Panc1 (cell line): ENCODE data around the gene TMEM208. TPM values are rescaled to one million over a fixed set of nuclear protein-coding genes. Genes with fewer than 3 reads are reported as not detected.

Experiments
- ATAC-seq: fragments of 200-7000 bp; cut with Tn5 transposase; 2 replicates; pipeline ENCODE4 v1.9.1; 2020; ENCODE audit warnings: mild to moderate bottlenecking, moderate library complexity
- BruUV-seq: library from RNA; stranded (reverse); fragments of 400-500 nt; replicated peaks from 2 replicates; lab custom pipeline; 2021; lab: Mats Ljungman, UMichigan
- CTCF ChIA-PET: fragments of 300-600 bp; sonication (Branson Sonifier 250); formaldehyde crosslinking; loops from one replicate; lab custom pipeline; 2022; ENCODE audit warnings: antibody characterized with exemption; lab: Charles Lee
- POLR2A ChIA-PET: fragments of 300-600 bp; sonication (Branson Sonifier 250); formaldehyde crosslinking; loops from one replicate; lab custom pipeline; 2022; ENCODE audit warnings: antibody characterized with exemption; lab: Charles Lee
- DNase-seq: peaks from one replicate; pipeline ENCODE4 v3.0.0-alpha.2; 2010; ENCODE audit warnings: low read depth, low spot score
- H3K27ac ChIP-seq: 2 replicates; pipeline ENCODE4 v1.5.1; 2011; ENCODE audit warnings: mild to moderate bottlenecking, low read length, inconsistent platforms
- H3K27me3 ChIP-seq: fragments of 200-500 bp; sonication (Bioruptor generic); 2 replicates; pipeline ENCODE4 v1.6.0; 2014; ENCODE audit warnings: low read length, inconsistent platforms; ENCODE audit not compliant: control insufficient read depth, insufficient read depth
- H3K36me3 ChIP-seq: fragments of 200-500 bp; sonication (Bioruptor generic); 2 replicates; pipeline ENCODE4 v1.5.1; 2014; ENCODE audit warnings: inconsistent platforms, mild to moderate bottlenecking, low read length, moderate library complexity; ENCODE audit not compliant: control insufficient read depth, insufficient read depth
- H3K4me1 ChIP-seq: 2 replicates; pipeline ENCODE4 v1.5.1; 2011; ENCODE audit warnings: inconsistent platforms, mild to moderate bottlenecking, low read length, moderate library complexity; ENCODE audit not compliant: control insufficient read depth, insufficient read depth
- H3K4me3 ChIP-seq, 2 experiments: 2 replicates each; pipeline ENCODE4 v1.5.1; 2011 to 2012; ENCODE audit warnings: low read depth in 2 of 2, low read length in 2 of 2, mild to moderate bottlenecking in 2 of 2, inconsistent platforms in 1 of 2, moderate library complexity in 1 of 2
- H3K9me3 ChIP-seq: fragments of 200-500 bp; sonication (Bioruptor generic); 2 replicates; pipeline ENCODE4 v1.5.1; 2014; ENCODE audit warnings: low read depth, mild to moderate bottlenecking, inconsistent platforms, low read length, moderate library complexity; ENCODE audit not compliant: control insufficient read depth, insufficient read depth
- POLR2AphosphoS5 ChIP-seq: IDR thresholded peaks from 2 replicates; pipeline ENCODE4 v1.6.1; 2012; ENCODE audit warnings: mild to moderate bottlenecking, low read depth, low read length, moderate library complexity
- SIN3A ChIP-seq: IDR thresholded peaks from 2 replicates; pipeline ENCODE4 v1.6.1; 2012; ENCODE audit warnings: low read depth, mild to moderate bottlenecking, low read length, moderate library complexity, borderline replicate concordance; ENCODE audit not compliant: insufficient read depth
- TCF7L2 ChIP-seq: IDR thresholded peaks from 2 replicates; pipeline ENCODE4 v1.6.1; 2011; ENCODE audit warnings: mild to moderate bottlenecking, low read depth, low read length, inconsistent platforms
- in situ Hi-C: cut with HindIII; loops from 2 replicates; pipeline ENCODE4 v1.10.0; 2016; ENCODE audit warnings: low sequenced_read_pairs, low pct_unique_long_range_greater_than_20kb
- intact Hi-C: fragments of 100-400 bp; cut with micrococcal nuclease; formaldehyde crosslinking; loops from one replicate; pipeline ENCODE4 v1.10.0; 2022; ENCODE audit not compliant: unreplicated experiment
- total RNA-seq: library from RNA; stranded (reverse); gene quantifications from one replicate; pipeline ENCODE4 v1.2.1, GENCODE V29; 2021; ENCODE audit not compliant: unreplicated experiment
- TF ChIP-seq, protein P1 (sequence below): fragments of 450-650 bp; IDR thresholded peaks from 2 replicates; pipeline ENCODE4 v1.5.1; 2017; ENCODE audit warnings: mild to moderate bottlenecking
- TF ChIP-seq, protein P2 (sequence below), 2 experiments: IDR thresholded peaks; 2 replicates each; pipeline ENCODE4 v1.6.1; 2011 to 2012; ENCODE audit warnings: low read depth in 2 of 2, control low read depth in 1 of 2, low read length in 1 of 2, mild to moderate bottlenecking in 1 of 2, moderate library complexity in 1 of 2; ENCODE audit not compliant: insufficient read depth in 1 of 2

TMEM208 gene
- total RNA-seq, 1 experiment from 2014 or later: 25.6 TPM

DNA sequence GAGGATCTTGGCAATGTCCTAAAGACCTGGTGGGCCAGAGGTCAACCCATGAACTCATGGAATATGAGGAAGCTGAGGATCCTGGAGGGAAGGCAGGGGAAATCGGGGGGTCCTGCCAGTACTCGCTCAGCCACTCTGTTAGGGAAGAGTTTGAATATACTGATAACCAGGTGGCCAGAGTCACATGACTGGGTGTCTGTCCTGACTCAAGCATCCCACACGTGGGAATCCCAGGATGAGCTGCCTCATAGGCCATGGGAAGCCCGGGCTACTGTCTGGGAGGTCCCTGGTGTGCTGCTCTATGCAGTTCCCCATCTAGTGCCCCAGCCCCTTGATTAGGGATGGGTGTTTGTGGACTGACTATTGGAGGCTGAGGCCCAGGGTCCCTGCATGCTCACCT lies 38.6 kb upstream of the TMEM208 start:
- BruUV-seq: no TSS peak
- Histone ChIP-seq H3K4me3 (no peak overlapping the region), H3K4me1 (peaks cover 7% of the 10 kb centered on the region), H3K27ac (no peak overlapping the region), H3K9me3 (no peaks in the 10 kb centered on the region), H3K27me3 (no peaks in the 10 kb centered on the region), H3K36me3 (peaks cover 12% of the 10 kb centered on the region; the same call in 1 of the 2 replicates)
- no peak for ATAC-seq
- in situ Hi-C loops (no loop called here), intact Hi-C loops (loop anchor here (10.0 kb wide), 1 partner anchor 234 kb away; no protein-coding TSS in a partner anchor)
- ChIA-PET CTCF (interaction anchor here (0.5 kb wide), 1 partner anchor 167 kb away, joined by 4 read pairs; no protein-coding TSS in a partner anchor), POLR2A (no interaction called here)
- TF ChIP-seq SIN3A (no peak), TCF7L2 (no peak), POLR2AphosphoS5 (no peak)
- TF ChIP-seq, protein P1, sequence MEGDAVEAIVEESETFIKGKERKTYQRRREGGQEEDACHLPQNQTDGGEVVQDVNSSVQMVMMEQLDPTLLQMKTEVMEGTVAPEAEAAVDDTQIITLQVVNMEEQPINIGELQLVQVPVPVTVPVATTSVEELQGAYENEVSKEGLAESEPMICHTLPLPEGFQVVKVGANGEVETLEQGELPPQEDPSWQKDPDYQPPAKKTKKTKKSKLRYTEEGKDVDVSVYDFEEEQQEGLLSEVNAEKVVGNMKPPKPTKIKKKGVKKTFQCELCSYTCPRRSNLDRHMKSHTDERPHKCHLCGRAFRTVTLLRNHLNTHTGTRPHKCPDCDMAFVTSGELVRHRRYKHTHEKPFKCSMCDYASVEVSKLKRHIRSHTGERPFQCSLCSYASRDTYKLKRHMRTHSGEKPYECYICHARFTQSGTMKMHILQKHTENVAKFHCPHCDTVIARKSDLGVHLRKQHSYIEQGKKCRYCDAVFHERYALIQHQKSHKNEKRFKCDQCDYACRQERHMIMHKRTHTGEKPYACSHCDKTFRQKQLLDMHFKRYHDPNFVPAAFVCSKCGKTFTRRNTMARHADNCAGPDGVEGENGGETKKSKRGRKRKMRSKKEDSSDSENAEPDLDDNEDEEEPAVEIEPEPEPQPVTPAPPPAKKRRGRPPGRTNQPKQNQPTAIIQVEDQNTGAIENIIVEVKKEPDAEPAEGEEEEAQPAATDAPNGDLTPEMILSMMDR: no peak
- TF ChIP-seq, protein P2, sequence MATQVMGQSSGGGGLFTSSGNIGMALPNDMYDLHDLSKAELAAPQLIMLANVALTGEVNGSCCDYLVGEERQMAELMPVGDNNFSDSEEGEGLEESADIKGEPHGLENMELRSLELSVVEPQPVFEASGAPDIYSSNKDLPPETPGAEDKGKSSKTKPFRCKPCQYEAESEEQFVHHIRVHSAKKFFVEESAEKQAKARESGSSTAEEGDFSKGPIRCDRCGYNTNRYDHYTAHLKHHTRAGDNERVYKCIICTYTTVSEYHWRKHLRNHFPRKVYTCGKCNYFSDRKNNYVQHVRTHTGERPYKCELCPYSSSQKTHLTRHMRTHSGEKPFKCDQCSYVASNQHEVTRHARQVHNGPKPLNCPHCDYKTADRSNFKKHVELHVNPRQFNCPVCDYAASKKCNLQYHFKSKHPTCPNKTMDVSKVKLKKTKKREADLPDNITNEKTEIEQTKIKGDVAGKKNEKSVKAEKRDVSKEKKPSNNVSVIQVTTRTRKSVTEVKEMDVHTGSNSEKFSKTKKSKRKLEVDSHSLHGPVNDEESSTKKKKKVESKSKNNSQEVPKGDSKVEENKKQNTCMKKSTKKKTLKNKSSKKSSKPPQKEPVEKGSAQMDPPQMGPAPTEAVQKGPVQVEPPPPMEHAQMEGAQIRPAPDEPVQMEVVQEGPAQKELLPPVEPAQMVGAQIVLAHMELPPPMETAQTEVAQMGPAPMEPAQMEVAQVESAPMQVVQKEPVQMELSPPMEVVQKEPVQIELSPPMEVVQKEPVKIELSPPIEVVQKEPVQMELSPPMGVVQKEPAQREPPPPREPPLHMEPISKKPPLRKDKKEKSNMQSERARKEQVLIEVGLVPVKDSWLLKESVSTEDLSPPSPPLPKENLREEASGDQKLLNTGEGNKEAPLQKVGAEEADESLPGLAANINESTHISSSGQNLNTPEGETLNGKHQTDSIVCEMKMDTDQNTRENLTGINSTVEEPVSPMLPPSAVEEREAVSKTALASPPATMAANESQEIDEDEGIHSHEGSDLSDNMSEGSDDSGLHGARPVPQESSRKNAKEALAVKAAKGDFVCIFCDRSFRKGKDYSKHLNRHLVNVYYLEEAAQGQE (IDR thresholded peaks at IDR 0.05; ENCODE audit: insufficient read depth in 1 of 2, low read depth in 2 of 2, low read length in 1 of 2): no peak
- DNase-seq: no peak

DNA sequence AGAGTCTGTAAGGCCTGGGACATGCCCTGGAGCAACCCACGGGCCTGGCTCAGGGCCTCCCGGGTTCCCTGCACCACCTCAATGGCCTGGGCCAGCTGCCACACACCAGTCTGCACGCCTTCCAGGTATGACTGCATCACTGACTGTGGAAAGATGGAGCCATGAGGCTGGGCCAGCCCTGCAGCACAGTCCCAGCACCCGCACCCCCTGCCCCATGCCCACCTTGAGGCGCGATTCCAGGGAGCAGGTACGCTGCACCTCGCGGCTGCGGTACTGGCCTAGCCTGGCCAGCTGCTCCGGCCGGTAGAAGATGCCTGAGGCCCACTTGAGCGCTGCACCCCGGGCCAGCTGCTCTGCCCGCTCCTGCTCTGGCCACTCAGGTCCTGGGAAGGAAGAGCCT lies 38.1 kb upstream of the TMEM208 start:
- H3K27ac ChIP-seq: no peak overlapping the region
- peaks cover 12% of the 10 kb centered on the region; the same call in 1 of the 2 replicates for H3K36me3 ChIP-seq
- no peaks in the 10 kb centered on the region for H3K9me3 ChIP-seq
- TF ChIP-seq SIN3A (no peak), TCF7L2 (no peak)
- TF ChIP-seq, protein P2 (IDR thresholded peaks at IDR 0.05; ENCODE audit: insufficient read depth in 1 of 2, low read depth in 2 of 2, low read length in 1 of 2): no peak
- BruUV-seq: no TSS peak
- intact Hi-C loops: loop anchor here (10.0 kb wide), 1 partner anchor 234 kb away; no protein-coding TSS in a partner anchor
- no peak for ATAC-seq
- peaks cover 9% of the 10 kb centered on the region for H3K4me1 ChIP-seq
- no peaks in the 10 kb centered on the region for H3K27me3 ChIP-seq
- DNase-seq: no peak
- H3K4me3 ChIP-seq: no peak overlapping the region
- in situ Hi-C loops: no loop called here
- ChIA-PET CTCF (interaction anchor here (0.5 kb wide), 1 partner anchor 168 kb away, joined by 4 read pairs; no protein-coding TSS in a partner anchor), POLR2A (no interaction called here)
